ENCODE results near the gene PSMB11. TPM values are rescaled to one million over a fixed set of nuclear protein-coding genes. Genes with fewer than 3 reads are reported as not detected.

The PSMB11 gene
- total RNA-seq, 1 experiment from 2014 or later: not detected

- Histone ChIP-seq H3K79me2 (ENCODE audit: insufficient read depth, low read length) (no peaks in the 10 kb centered on the region), H3K9ac (ENCODE audit: low read length) (no peak overlapping the region), H3K9me2 (ENCODE audit: insufficient read depth) (no peaks in the 10 kb centered on the region), H3K4me2 (ENCODE audit: low read length) (no peak overlapping the region), H3K4me3 (replicated peaks in 1 of 2; ENCODE audit: low read depth in 1 of 2, low read length in 2 of 2) (no peak overlapping the region), H2AFZ (ENCODE audit: low read depth, low read length, poor library complexity, severe bottlenecking) (no peak overlapping the region), H4K20me1 (ENCODE audit: insufficient read depth) (no peaks in the 10 kb centered on the region), H3K9me3 (ENCODE audit: control insufficient read depth in 1 of 2, insufficient read depth in 1 of 2, low read depth in 1 of 2, low read length in 2 of 2) (no peaks in the 10 kb centered on the region), H3K36me3 (ENCODE audit: control insufficient read depth in 1 of 2, insufficient read depth in 2 of 2, low read length in 2 of 2) (no peaks in the 10 kb centered on the region), H3K27me3 (ENCODE audit: insufficient read depth, low read length) (no peaks in the 10 kb centered on the region), H3K27ac (ENCODE audit: low read depth, low read length) (no peak overlapping the region), H3K4me1 (ENCODE audit: control insufficient read depth in 1 of 2, insufficient read depth in 2 of 2, low read length in 2 of 2) (peaks cover 0 to 5% of the 10 kb centered on the region in 2 experiments; a peak in 1 of 4 replicates)
- no peak for TF ChIP-seq SIN3A (IDR thresholded peaks at IDR 0.05; ENCODE audit: low read depth)
- TF ChIP-seq RAD21 (IDR thresholded peaks at IDR 0.05; ENCODE audit: low read depth): no peak
- no peak for TF ChIP-seq ZBTB33 (IDR thresholded peaks at IDR 0.05; ENCODE audit: extremely low read depth, insufficient replicate concordance, low read length)
- no peak for TF ChIP-seq SRF (IDR thresholded peaks at IDR 0.05; ENCODE audit: low read depth)
- no peak for TF ChIP-seq ZNF274 (IDR thresholded peaks at IDR 0.05; ENCODE audit: low read depth, low read length)
- ChIA-PET RAD21 (ENCODE audit: low non-redundant PET in 1 of 2, low total read pairs in 2 of 2, uncharacterized antibody in 2 of 2, unreplicated experiment in 2 of 2) (no interaction called here), CTCF (interaction anchor here (1.4 kb wide), 1 partner anchor 9 kb away, joined by 6 read pairs; no protein-coding TSS in a partner anchor), POLR2A (no interaction called here)
- DNase-seq (ENCODE audit: low read depth, low spot score) (no peak), ATAC-seq (no peak)
- intact Hi-C loops (cut with micrococcal nuclease): no loop called here
- BruUV-seq (replicated peaks): no TSS peak
Measured at GRCh38 chr14:23049011-23049410, 7.0 kb downstream of the PSMB11 start.
